Measurements from ENCODE around the gene CCDC175. TPM values are rescaled to one million over a fixed set of nuclear protein-coding genes. Genes with fewer than 3 reads are reported as not detected.

CCDC175 gene
- total RNA-seq, 1 donor from 2014 or later, result not detected

DNA sequence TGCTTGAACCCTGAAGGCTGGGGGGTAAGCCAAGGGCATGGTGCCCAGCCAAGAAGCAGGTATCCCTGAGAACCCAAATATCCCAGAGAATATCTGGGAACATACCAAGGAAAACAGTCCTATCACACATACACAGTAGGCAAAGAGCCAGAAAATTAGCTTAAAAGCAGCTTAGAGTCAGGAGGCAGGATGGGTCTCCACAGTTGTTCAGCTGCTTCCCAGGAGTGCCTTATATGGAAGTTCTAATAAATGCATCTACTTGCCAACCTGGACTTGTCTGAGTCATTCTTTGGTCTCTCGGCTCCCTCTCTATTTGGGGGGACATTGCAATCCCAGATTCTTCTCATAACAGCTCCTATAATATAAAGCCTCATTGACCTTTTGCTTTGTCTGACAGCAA lies 102.4 kb downstream of the CCDC175 start:
- DNase-seq (ENCODE audit: low spot score in 2 of 2), result no peak
- no peaks in the 10 kb centered on the region for H3K4me1 ChIP-seq
- no peaks in the 10 kb centered on the region for H3K9me3 ChIP-seq
- intact Hi-C loops (cut with DNase I), result loop anchor here (5.0 kb wide), 1 partner anchor 1037 kb away; no protein-coding TSS in a partner anchor
- peaks cover 7 to 36% of the 10 kb centered on the region in 2 donors for H3K36me3 ChIP-seq
- H3K4me3 ChIP-seq, result no peak overlapping the region
- no peaks in the 10 kb centered on the region for H3K27me3 ChIP-seq
- TF ChIP-seq, protein P1, sequence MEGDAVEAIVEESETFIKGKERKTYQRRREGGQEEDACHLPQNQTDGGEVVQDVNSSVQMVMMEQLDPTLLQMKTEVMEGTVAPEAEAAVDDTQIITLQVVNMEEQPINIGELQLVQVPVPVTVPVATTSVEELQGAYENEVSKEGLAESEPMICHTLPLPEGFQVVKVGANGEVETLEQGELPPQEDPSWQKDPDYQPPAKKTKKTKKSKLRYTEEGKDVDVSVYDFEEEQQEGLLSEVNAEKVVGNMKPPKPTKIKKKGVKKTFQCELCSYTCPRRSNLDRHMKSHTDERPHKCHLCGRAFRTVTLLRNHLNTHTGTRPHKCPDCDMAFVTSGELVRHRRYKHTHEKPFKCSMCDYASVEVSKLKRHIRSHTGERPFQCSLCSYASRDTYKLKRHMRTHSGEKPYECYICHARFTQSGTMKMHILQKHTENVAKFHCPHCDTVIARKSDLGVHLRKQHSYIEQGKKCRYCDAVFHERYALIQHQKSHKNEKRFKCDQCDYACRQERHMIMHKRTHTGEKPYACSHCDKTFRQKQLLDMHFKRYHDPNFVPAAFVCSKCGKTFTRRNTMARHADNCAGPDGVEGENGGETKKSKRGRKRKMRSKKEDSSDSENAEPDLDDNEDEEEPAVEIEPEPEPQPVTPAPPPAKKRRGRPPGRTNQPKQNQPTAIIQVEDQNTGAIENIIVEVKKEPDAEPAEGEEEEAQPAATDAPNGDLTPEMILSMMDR (IDR thresholded peaks at IDR 0.05), result no peak
- H3K27ac ChIP-seq, result peak overlapping the region; percentile 43 to 67

DNA sequence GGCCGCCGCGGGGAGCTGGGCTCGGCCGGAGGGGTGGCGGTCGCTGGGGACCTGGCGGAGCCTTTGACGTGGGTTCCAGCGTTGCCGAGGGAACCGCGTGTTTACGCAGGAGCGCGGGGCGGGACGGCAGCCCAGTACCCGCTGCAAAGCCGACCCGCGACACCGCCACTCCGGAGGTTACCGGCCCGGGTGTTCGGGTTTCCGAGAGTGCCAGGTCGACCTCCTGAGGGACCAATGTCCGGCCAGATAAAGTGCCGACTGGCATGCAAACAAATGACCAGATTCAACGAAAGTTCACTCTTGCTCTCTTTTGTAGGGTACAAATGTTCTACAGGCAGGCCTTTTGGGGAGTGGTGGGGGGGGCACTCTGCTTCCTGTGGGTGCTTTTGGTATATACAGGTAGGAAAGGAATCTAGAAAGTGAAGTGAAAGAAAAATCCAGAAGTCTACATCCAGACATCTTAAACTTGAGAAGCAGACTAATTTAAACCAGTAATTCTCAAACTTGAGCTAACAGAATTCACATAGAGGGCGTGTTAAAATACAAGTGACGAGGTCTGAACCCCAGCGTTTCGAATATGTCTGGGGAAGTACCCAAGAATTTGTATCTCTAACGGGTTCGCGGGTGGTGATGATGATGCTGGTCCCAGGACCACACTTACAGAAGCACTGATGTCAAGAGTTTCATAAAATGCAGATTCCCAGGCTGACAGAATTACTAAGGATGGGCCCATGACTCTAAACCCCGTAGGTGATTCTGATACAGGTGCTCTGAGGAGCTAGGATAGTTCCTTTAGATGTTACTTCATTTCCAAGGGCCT lies 111.1 kb downstream of the CCDC175 start, which contains the start of gene GPR135:
GPR135 (minus strand) TSS at position 65 of the 820 bp plus-strand sequence. CDS start 154 bp downstream, outside the sequence.
- peak within 1 kb of the TSS; percentile 79 to 93 for H3K27ac ChIP-seq
- H3K27me3 ChIP-seq, result no peaks in the 10 kb centered on the region
- peak within 1 kb of the TSS; percentile 79 to 93 for H3K4me3 ChIP-seq
- intact Hi-C loops (cut with DNase I), result loop anchor here (1.0 kb wide), 1 partner anchor 19 kb away; the partner anchor contains the start of genes JKAMP and L3HYPDH
- H3K36me3 ChIP-seq, result peaks cover 0 to 4% of the 10 kb centered on the region in 2 donors
- TF ChIP-seq, protein P1 (IDR thresholded peaks at IDR 0.05), result no peak
- peaks cover 0 to 10% of the 10 kb centered on the region in 2 donors for H3K4me1 ChIP-seq
- no peaks in the 10 kb centered on the region for H3K9me3 ChIP-seq
- DNase-seq (ENCODE audit: low spot score in 2 of 2), result no peak

DNA sequence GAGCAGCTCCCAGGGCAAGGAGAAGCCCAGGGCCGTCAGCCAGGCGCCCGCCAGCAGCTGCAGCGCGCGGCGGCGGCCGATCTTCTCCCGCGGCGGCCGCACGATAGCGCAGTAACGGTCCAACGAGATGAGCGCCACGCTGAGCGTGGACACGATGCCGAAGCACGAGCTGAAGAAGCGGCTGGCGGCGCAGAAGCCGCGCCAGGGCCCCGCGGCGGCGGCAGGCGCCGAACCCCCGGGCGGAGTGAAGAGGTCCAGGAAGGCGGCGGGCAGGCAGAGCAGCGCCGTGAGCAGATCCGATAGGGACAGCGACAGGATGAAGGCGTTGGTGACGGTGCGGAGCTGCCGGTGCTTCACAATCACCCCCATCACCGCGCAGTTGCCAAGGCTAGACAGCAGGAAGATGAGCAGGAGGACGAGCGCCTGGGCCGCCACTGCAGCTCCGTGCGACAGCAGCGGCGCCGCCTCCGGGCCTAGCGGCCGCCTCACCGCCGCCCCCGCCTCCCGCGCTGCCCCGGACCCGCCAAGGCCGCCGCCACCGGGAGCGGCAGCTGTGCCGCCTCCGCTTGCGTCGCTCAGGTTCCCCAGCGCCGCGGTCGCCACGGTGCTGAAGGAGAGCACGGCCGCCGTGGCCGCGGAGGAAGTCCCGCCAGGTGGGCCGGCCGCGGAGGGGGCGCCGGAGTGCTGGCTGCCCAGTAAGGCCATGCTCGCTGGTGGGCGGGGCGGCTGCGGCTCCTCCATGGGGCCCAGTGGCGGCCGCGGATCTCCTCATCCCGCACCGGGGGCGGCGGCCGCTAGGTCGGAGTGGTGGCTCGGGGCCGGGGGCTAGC lies 111.9 kb downstream of the CCDC175 start:
- peak in 1 of 2 donors; percentile 88 for DNase-seq (ENCODE audit: low spot score in 2 of 2)

DNA sequence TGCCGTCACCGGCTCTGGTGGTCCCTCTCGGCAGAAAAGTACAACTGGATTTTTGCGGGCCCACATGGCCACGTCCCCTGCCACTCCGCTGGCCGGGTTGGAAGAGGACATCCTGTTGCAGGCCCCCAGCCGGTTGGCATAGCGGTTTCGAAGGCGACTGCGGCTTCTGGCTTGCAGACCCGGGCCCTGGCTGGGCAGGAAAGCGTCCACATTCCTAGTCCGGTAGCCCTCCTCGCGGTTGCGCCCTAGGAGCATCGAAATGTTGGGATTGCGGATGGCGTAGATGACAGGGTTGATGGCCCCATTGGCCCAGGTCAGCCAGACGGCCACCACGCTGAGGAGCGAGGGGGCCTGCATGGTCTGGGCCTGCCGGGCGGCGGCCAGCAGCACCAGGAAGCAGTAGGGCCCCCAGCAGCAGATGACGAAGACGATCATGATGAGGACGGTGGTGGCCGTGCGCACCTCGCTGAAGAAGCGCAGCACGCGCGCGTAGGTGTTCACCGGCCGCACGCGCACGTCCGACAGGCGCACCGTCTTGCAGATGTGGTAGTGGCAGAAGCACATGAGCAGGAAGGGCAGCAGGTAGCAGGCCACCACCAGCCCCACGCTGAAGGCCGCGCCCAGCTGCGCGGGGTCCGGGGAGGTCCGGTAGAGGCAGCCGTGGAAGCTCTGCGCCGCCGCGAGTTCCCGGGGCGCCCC lies 112.7 kb downstream of the CCDC175 start:
- Histone ChIP-seq H3K4me1 (peaks cover 0 to 10% of the 10 kb centered on the region in 2 donors), H3K27me3 (no peaks in the 10 kb centered on the region), H3K36me3 (no peaks in the 10 kb centered on the region), H3K9me3 (no peaks in the 10 kb centered on the region), H3K27ac (peak overlapping the region; percentile 79 to 93), H3K4me3 (peak overlapping the region; percentile 79 to 93)
- intact Hi-C loops (cut with DNase I), result no loop called here
- no peak for DNase-seq (ENCODE audit: low spot score in 2 of 2)
- TF ChIP-seq, protein P1 (IDR thresholded peaks at IDR 0.05), result no peak

More for the DNA sequence above, 111.9 kb downstream of the CCDC175 start:
- H3K4me1 ChIP-seq, result peaks cover 0 to 10% of the 10 kb centered on the region in 2 donors
- H3K4me3 ChIP-seq, result peak overlapping the region; percentile 79 to 93
- no peaks in the 10 kb centered on the region for H3K27me3 ChIP-seq
- H3K36me3 ChIP-seq, result no peaks in the 10 kb centered on the region
- peak overlapping the region; percentile 79 to 93 for H3K27ac ChIP-seq
- no peaks in the 10 kb centered on the region for H3K9me3 ChIP-seq
- TF ChIP-seq, protein P1 (IDR thresholded peaks at IDR 0.05), result no peak
- intact Hi-C loops (cut with DNase I), result loop anchor here (1.0 kb wide), 1 partner anchor 20 kb away; the partner anchor contains the start of genes JKAMP and L3HYPDH

DNA sequence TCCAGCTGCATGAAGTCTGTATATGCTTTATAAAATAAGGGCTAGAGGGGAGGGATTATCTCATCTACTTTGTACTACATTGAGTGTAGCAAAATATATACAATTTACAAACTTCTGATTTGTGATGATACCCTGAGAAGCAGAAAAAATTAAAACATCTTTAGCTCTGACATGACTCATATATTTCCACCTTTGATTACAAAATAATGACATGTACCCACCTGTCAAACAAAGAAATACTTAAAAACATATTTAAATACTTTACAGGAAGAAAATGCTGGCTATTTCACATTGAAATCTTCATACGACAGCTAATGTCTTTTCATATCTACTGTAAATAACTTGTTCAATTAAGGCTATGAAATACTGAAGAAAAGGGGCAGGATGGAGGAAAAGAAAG lies 114.7 kb downstream of the CCDC175 start:
- TF ChIP-seq, protein P1 (IDR thresholded peaks at IDR 0.05), result no peak
- Histone ChIP-seq H3K4me3 (no peak overlapping the region), H3K36me3 (no peaks in the 10 kb centered on the region), H3K9me3 (no peaks in the 10 kb centered on the region), H3K4me1 (peaks cover 0 to 10% of the 10 kb centered on the region in 2 donors), H3K27ac (no peak overlapping the region), H3K27me3 (no peaks in the 10 kb centered on the region)
- intact Hi-C loops (cut with DNase I), result no loop called here
- DNase-seq (ENCODE audit: low spot score in 2 of 2), result no peak
